ENCODE data around the gene FBXO8. TPM values are rescaled to one million over a fixed set of nuclear protein-coding genes. Genes with fewer than 3 reads are reported as not detected.

FBXO8 gene
- total and polyA plus RNA-seq, 8 donors = 24.9 to 32.3 (median 26.8) TPM

DNA sequence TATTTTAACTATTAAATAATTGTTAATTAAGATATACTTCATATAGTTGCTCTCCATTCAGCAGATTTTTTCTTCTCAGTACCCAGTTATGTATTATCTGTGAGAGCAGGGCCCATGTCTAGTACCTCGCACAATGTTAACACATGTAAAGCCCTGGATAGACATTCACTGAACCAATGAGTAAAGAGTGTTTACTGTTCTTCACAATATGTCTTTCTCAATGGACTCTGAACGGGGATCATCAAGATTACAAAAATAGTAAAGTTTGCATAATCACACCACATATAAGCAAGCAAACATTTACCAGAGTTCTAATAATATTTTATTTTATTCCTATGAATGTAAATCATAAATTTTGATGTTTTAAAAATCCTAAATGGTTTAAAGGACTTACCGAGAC lies 47.1 kb downstream of the FBXO8 start:
- no peak overlapping the region for H3K4me3 ChIP-seq
- no peak for DNase-seq
- peaks cover 0 to 35% of the 10 kb centered on the region in 2 donors for H3K36me3 ChIP-seq
- H3K27ac ChIP-seq = no peak overlapping the region
- ATAC-seq = no peak
- no peaks in the 10 kb centered on the region for H3K4me1 ChIP-seq
- H3K27me3 ChIP-seq = no peaks in the 10 kb centered on the region
- no peaks in the 10 kb centered on the region for H3K9me3 ChIP-seq
- TF ChIP-seq, protein P1, sequence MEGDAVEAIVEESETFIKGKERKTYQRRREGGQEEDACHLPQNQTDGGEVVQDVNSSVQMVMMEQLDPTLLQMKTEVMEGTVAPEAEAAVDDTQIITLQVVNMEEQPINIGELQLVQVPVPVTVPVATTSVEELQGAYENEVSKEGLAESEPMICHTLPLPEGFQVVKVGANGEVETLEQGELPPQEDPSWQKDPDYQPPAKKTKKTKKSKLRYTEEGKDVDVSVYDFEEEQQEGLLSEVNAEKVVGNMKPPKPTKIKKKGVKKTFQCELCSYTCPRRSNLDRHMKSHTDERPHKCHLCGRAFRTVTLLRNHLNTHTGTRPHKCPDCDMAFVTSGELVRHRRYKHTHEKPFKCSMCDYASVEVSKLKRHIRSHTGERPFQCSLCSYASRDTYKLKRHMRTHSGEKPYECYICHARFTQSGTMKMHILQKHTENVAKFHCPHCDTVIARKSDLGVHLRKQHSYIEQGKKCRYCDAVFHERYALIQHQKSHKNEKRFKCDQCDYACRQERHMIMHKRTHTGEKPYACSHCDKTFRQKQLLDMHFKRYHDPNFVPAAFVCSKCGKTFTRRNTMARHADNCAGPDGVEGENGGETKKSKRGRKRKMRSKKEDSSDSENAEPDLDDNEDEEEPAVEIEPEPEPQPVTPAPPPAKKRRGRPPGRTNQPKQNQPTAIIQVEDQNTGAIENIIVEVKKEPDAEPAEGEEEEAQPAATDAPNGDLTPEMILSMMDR (IDR thresholded peaks at IDR 0.05) = no peak
- intact Hi-C loops (cut with DNase I) = no loop called here

DNA sequence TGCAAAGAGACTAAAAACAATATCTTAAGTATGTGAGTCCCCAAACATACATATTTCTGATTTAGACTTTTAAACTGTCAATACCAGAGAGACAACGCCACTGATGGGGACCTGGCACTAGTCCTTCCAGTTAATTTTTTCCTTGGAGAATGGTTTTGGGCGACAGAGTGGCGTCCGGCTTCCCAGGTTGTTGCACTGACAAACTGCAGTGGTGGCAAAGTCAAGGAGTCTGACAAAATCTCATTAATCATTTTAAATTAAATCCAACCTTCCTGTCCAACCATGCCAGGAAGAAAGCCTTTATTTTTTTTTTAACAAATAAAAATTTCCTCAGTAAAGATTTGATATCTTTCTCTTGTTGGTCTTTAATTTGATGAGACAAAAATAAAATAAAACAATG lies 52.8 kb downstream of the FBXO8 start:
- ATAC-seq (no peak), DNase-seq (no peak)
- intact Hi-C loops (cut with DNase I) = no loop called here
- Histone ChIP-seq H3K4me1 (no peaks in the 10 kb centered on the region), H3K27me3 (peaks cover 0 to 10% of the 10 kb centered on the region in 2 donors), H3K27ac (no peak overlapping the region), H3K36me3 (peaks cover 0 to 6% of the 10 kb centered on the region in 2 donors), H3K9me3 (no peaks in the 10 kb centered on the region), H3K4me3 (no peak overlapping the region)
- TF ChIP-seq, protein P1 (IDR thresholded peaks at IDR 0.05) = no peak

DNA sequence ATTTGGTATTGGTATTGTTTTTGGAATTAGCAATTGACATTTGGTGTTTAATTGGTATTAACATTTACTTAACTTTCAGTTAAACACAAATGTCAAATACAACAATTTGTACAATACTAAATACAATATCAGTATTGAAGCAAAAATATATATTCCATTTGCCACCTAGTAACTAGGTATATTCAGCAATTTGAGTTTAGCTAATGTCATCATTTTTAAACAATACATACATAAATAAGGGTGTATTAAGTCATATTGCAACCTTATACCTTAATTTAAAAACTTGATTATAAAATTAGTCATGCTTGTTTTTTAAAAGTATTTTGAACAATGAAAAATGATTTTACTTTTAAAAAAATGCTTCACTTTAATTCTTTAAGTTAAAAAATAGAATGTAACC lies 53.3 kb downstream of the FBXO8 start:
- intact Hi-C loops (cut with DNase I) = no loop called here
- H3K4me3 ChIP-seq = no peak overlapping the region
- peaks cover 0 to 15% of the 10 kb centered on the region in 2 donors for H3K27me3 ChIP-seq
- DNase-seq = no peak
- no peak for ATAC-seq
- no peaks in the 10 kb centered on the region for H3K9me3 ChIP-seq
- H3K4me1 ChIP-seq = no peaks in the 10 kb centered on the region
- TF ChIP-seq, protein P1 (IDR thresholded peaks at IDR 0.05) = no peak
- peaks cover 0 to 6% of the 10 kb centered on the region in 2 donors for H3K36me3 ChIP-seq
- H3K27ac ChIP-seq = no peak overlapping the region

DNA sequence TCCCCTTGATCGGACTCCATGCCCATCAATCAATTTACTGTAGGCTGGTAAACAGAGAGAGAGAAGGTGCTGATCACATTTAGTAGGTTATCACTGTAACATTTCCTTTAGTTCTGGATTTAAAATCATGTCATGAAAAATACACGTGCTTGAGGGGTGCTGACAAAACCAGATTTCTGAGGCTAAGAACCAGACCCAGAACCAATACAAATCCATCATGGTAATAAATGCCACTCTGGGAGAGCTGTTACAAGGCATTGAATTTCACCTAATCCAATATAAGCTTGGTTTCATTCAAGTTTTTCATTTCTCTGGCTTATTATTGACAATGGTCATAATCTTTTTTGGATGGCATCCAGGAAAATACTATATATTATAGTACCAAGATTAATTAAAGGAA lies 54.5 kb downstream of the FBXO8 start:
- peaks cover 0 to 18% of the 10 kb centered on the region in 2 donors for H3K27me3 ChIP-seq
- ATAC-seq = no peak
- H3K27ac ChIP-seq = no peak overlapping the region
- H3K4me1 ChIP-seq = no peaks in the 10 kb centered on the region
- H3K4me3 ChIP-seq = no peak overlapping the region
- TF ChIP-seq, protein P1 (IDR thresholded peaks at IDR 0.05) = no peak
- no peaks in the 10 kb centered on the region for H3K36me3 ChIP-seq
- no peaks in the 10 kb centered on the region for H3K9me3 ChIP-seq
- intact Hi-C loops (cut with DNase I) = loop anchor here in 1 of 2 donors (10.0 kb wide), 1 partner anchor 86 kb away; no protein-coding TSS in a partner anchor
- no peak for DNase-seq

DNA sequence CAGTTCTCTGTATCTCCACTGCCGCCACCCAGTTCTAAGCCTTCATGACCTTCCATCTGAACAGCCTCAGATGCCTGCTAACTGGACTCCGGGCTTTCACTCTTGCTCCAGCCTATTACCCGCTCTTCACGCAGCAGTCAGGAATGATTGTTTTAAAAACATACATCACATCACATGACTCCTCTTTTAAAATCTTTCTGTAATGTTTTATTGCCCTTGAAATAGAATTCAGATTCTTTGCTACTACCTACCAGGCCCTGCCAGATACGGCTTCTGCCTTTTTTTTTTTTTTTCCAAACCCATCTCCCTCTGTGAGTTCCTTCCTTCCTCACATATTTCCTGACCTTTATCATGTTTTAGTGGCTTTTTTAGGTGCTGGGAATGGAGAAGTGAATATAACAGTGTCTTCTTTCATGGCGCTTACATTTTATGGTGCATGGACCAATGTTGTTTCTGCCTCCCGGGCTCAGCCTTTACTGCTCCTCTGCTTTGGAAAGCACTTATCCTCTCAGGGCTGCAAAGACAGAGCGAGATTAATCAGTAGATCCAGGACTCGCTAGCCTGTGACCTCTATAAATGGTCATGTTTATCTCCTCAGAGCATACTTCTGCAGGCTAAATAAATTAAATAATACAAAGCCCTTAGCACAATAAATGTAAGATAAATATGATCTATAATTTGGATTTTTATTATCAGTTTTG lies 58.0 kb downstream of the FBXO8 start:
- intact Hi-C loops (cut with DNase I) = loop anchor here in 1 of 2 donors (10.0 kb wide), 1 partner anchor 89 kb away; no protein-coding TSS in a partner anchor
- Histone ChIP-seq H3K27ac (no peak overlapping the region), H3K36me3 (no peaks in the 10 kb centered on the region), H3K4me1 (no peaks in the 10 kb centered on the region), H3K4me3 (no peak overlapping the region), H3K9me3 (no peaks in the 10 kb centered on the region), H3K27me3 (peaks cover 4 to 31% of the 10 kb centered on the region in 2 donors)
- TF ChIP-seq, protein P1 (IDR thresholded peaks at IDR 0.05) = no peak
- DNase-seq (no peak), ATAC-seq (no peak)

Measured in left lung (tissue), 10 donors.